Fibroblast of skin of scalp (primary cell): Measurements from ENCODE around the gene COQ10B.
"Not testable (repeated sequence)": the region's sequence is repeated elsewhere in the genome, so short reads cannot be mapped to it uniquely, and the experiment has no call there.

Experiments
- DNase-seq: peaks from one replicate; pipeline ENCODE4 v3.0.0-alpha.2; 2013

Gene COQ10B

GRCh38 chr2:197452754-197453122, 614 bp upstream of the COQ10B start:
- DNase-seq: no peak

GRCh38 chr2:197453914-197454398, 604 bp downstream of the COQ10B start:
- DNase-seq: no peak

GRCh38 chr2:197454923-197455322, 1.6 kb downstream of the COQ10B start:
- no peak for DNase-seq

- DNase-seq: no peak
Measured at GRCh38 chr2:197455428-197455827, 2.1 kb downstream of the COQ10B start.

GRCh38 chr2:197460649-197461048, 7.3 kb downstream of the COQ10B start:
- DNase-seq: no peak

GRCh38 chr2:197461057-197461456, 7.7 kb downstream of the COQ10B start:
- DNase-seq: no peak

GRCh38 chr2:197464175-197464574, 10.8 kb downstream of the COQ10B start:
- peak; percentile 46 for DNase-seq

- DNase-seq: no peak
Measured at GRCh38 chr2:197472166-197472565, 18.8 kb downstream of the COQ10B start.

- no peak for DNase-seq
Measured at GRCh38 chr2:197477797-197478196, 24.4 kb downstream of the COQ10B start.

- DNase-seq: no peak
Measured at GRCh38 chr2:197480165-197481036, 27.0 kb downstream of the COQ10B start.

- not testable (repeated sequence) for DNase-seq
Measured at GRCh38 chr2:197484248-197484647, 30.9 kb downstream of the COQ10B start.

GRCh38 chr2:197486175-197486574, 32.8 kb downstream of the COQ10B start:
- DNase-seq: no peak

- no peak for DNase-seq
Measured at GRCh38 chr2:197487385-197487784, 34.0 kb downstream of the COQ10B start.

GRCh38 chr2:197495433-197496134, 42.2 kb downstream of the COQ10B start:
- no peak for DNase-seq

GRCh38 chr2:197496695-197497094, 43.3 kb downstream of the COQ10B start:
- no peak for DNase-seq

GRCh38 chr2:197497326-197497725, 44.0 kb downstream of the COQ10B start:
- DNase-seq: no peak

- DNase-seq: peak; percentile 5
Measured at GRCh38 chr2:197498235-197498936, 45.0 kb downstream of the COQ10B start.

- peak; percentile 22 for DNase-seq
Measured at GRCh38 chr2:197498937-197499593, 45.7 kb downstream of the COQ10B start.

- peak; percentile 100 for DNase-seq
Measured at GRCh38 chr2:197499594-197500502, 46.5 kb downstream of the COQ10B start, which contains the start of the genes HSPD1 and HSPE1. TSS of gene HSPD1 (minus strand) at chr2:197499840. CDS start at chr2:197498848, 992 bp downstream. TSS of gene HSPE1 (plus strand) at chr2:197500379. CDS start at chr2:197500437, 58 bp downstream.

GRCh38 chr2:197500503-197501131, 47.3 kb downstream of the COQ10B start:
- peak; percentile 3 for DNase-seq

- DNase-seq: no peak
Measured at GRCh38 chr2:197502201-197502600, 48.8 kb downstream of the COQ10B start.
